Lower lobe of right lung (tissue), 2 donors: ENCODE data around the gene GNMT. TPM values are rescaled to one million over a fixed set of nuclear protein-coding genes. Genes with fewer than 3 reads are reported as not detected.
A peak's percentile ranks its signal among the peaks of the same experiment; 100 is the strongest.
"Not testable (repeated sequence)": the region's sequence is repeated elsewhere in the genome, so short reads cannot be mapped to it uniquely, and the experiment has no call there.

Experiments
- ATAC-seq, 2 donors: fragments of 200-7000 bp; cut with Tn5 transposase; one replicate each; pipeline ENCODE4 v1.9.1; 2020 to 2022; ENCODE audit warnings: mild to moderate bottlenecking in 2 of 2, moderate library complexity in 2 of 2
- DNase-seq: peaks from one replicate; pipeline ENCODE4 v3.0.0-alpha.2; 2020
- H3K27ac ChIP-seq: fragments of 200-600 bp; one replicate; pipeline ENCODE4 v1.8.0; 2022
- H3K27me3 ChIP-seq: fragments of 200-600 bp; one replicate; pipeline ENCODE4 v1.8.0; 2022; ENCODE audit warnings: low read depth
- H3K36me3 ChIP-seq: fragments of 200-600 bp; one replicate; pipeline ENCODE4 v1.8.0; 2022; ENCODE audit warnings: mild to moderate bottlenecking
- H3K4me1 ChIP-seq: fragments of 200-600 bp; one replicate; pipeline ENCODE4 v1.8.0; 2022
- H3K4me3 ChIP-seq: fragments of 200-600 bp; one replicate; pipeline ENCODE4 v1.8.0; 2022; ENCODE audit warnings: mild to moderate bottlenecking
- H3K9me3 ChIP-seq: fragments of 200-600 bp; one replicate; pipeline ENCODE4 v1.8.0; 2022
- intact Hi-C: fragments of 100-400 bp; cut with DNase I; formaldehyde crosslinking; loops from one replicate; pipeline ENCODE4 v1.11.0; 2022
- total RNA-seq: library from RNA; stranded (reverse); fragmentation: NEBNext Ultra II Directional; extraction: Animal tissue kit (Norgen Biotek cat#: 25700); gene quantifications from one replicate; pipeline ENCODE4 v1.2.1, GENCODE V29; 2021
- TF ChIP-seq, protein P1 (sequence below): fragments of 200-600 bp; IDR thresholded peaks from one replicate; pipeline ENCODE4 v1.8.0; 2022; ENCODE audit warnings: antibody characterized with exemption, mild to moderate bottlenecking
- donor health status: DM: no; HTN: yes; CAD: no; lungs with severe emphysema.

GNMT gene
- total RNA-seq, 1 donor from 2014 or later: 2.4 TPM

DNA sequence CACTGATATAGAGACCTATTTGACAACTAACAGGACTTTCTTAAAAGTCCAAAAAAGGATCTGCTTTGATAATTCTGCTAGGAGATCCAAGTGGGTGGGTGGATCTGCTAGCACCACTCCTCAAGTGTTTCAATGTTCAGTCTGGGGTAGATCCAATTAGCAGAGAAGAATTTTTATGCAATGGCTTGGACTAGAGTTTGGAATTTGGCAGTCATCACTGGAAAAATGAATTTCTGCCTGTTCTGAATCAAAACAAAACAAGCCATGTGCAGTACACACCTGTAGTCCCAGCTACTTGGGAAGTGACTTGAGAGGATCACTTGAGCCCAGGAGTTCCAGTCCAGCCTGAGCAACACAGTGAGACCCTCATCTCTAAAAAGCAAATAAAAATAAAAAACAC, 12.6 kb upstream of the GNMT start:
- no peak for ATAC-seq
- intact Hi-C loops: no loop called here
- H3K9me3 ChIP-seq: no peaks in the 10 kb centered on the region

DNA sequence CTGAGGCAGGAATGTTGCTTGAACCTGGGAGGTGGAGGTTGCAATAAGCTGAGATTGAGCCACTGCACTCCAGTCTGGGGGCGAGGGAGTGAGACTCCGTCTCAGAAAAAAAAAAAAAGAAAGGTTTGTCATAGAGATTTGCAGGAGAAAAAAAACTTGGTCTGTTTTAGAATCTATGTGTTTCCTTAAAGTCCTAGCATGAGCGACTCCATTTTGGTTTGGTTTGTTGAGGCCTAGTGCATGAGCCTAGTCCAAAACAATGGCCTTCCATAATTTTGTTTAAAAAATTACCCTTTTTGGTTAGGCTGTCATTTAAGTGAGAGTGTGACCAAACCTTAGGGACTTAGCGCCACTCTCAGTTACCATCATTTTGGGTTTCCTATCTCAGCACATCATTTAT, 8.2 kb upstream of the GNMT start:
- no peak for ATAC-seq
- Histone ChIP-seq H3K27me3 (no peaks in the 10 kb centered on the region), H3K36me3 (no peaks in the 10 kb centered on the region), H3K4me3 (no peak overlapping the region), H3K9me3 (no peaks in the 10 kb centered on the region), H3K4me1 (no peaks in the 10 kb centered on the region), H3K27ac (no peak overlapping the region)
- TF ChIP-seq, protein P1, sequence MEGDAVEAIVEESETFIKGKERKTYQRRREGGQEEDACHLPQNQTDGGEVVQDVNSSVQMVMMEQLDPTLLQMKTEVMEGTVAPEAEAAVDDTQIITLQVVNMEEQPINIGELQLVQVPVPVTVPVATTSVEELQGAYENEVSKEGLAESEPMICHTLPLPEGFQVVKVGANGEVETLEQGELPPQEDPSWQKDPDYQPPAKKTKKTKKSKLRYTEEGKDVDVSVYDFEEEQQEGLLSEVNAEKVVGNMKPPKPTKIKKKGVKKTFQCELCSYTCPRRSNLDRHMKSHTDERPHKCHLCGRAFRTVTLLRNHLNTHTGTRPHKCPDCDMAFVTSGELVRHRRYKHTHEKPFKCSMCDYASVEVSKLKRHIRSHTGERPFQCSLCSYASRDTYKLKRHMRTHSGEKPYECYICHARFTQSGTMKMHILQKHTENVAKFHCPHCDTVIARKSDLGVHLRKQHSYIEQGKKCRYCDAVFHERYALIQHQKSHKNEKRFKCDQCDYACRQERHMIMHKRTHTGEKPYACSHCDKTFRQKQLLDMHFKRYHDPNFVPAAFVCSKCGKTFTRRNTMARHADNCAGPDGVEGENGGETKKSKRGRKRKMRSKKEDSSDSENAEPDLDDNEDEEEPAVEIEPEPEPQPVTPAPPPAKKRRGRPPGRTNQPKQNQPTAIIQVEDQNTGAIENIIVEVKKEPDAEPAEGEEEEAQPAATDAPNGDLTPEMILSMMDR: no peak
- DNase-seq: no peak
- intact Hi-C loops: no loop called here

More for the DNA sequence above, 12.6 kb upstream of the GNMT start:
- TF ChIP-seq, protein P1: no peak
- no peak overlapping the region for H3K27ac ChIP-seq
- H3K27me3 ChIP-seq: no peaks in the 10 kb centered on the region
- H3K4me3 ChIP-seq: no peak overlapping the region
- no peaks in the 10 kb centered on the region for H3K4me1 ChIP-seq
- peaks cover 13% of the 10 kb centered on the region for H3K36me3 ChIP-seq
- no peak for DNase-seq

DNA sequence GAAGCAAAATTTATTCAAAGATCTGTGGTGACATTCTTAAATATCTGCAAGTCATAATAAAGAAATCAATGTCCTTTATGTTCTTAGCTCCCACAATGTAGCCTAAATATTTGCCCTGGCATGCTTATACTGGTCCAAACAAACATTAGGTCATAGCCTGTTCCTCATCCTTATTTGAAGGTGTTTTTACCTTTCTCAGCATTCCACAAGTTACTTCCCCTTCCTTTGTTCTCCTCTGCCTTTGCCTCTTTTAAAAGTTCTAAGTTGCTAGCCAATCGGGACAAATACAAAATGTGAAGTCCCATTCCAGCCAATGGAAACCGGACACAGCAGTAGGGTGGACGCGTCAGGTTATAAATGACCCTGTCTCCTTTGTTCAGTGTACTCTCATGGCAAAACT, 6.1 kb upstream of the GNMT start:
- H3K36me3 ChIP-seq, H3K4me3 ChIP-seq, H3K27me3 ChIP-seq, intact Hi-C loops, H3K4me1 ChIP-seq, H3K27ac ChIP-seq, ATAC-seq, H3K9me3 ChIP-seq, DNase-seq: not testable (repeated sequence)

DNA sequence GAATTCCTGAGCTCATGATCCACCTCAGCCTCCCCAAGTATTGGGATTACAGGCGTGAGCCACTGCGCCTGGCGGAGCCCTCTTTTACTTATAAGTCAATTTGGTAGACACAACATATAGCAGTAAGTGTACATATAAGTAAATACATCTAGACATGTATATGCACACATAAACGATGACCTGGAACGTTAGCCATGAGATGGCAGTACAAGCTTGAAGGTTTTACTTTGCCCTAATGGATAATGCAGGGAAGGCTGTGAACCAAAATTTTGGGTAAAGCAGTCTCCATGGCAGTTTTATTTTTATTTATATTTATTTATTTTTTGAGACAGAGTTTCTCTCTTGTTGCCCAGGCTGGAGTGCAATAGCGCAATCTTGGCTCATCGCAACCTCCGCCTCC, 2.4 kb upstream of the GNMT start:
- intact Hi-C loops: no loop called here
- Histone ChIP-seq H3K4me3 (no peak overlapping the region), H3K27ac (no peak overlapping the region), H3K9me3 (no peaks in the 10 kb centered on the region), H3K27me3 (no peaks in the 10 kb centered on the region), H3K4me1 (peaks cover 19% of the 10 kb centered on the region), H3K36me3 (peaks cover 4% of the 10 kb centered on the region)
- ATAC-seq: no peak
- DNase-seq: no peak
- TF ChIP-seq, protein P1: no peak

DNA sequence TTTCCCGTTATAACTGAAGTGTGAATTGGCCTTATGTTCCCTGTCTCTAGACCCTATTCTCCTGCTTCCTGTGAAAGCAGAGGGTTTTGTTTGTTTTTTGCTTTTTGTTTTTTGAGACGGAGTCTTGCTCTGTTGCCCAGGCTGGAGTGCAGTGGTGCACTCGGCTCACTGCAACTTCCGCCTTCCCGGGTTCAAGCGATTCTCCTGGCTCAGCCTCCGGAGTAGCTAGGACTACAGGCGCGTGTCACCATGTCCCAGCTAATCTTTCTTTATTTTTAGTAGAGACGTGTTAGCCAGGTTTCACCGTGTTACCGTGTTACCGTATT, 674 bp upstream of the GNMT start:
- ATAC-seq (no peak), DNase-seq (no peak)
- no peaks in the 10 kb centered on the region for H3K9me3 ChIP-seq
- H3K36me3 ChIP-seq: peaks cover 21% of the 10 kb centered on the region
- H3K4me1 ChIP-seq: peaks cover 19% of the 10 kb centered on the region
- no peaks in the 10 kb centered on the region for H3K27me3 ChIP-seq
- peak overlapping the region; percentile 64 for H3K27ac ChIP-seq
- intact Hi-C loops: no loop called here
- TF ChIP-seq, protein P1: no peak
- peak overlapping the region; percentile 62 for H3K4me3 ChIP-seq

DNA sequence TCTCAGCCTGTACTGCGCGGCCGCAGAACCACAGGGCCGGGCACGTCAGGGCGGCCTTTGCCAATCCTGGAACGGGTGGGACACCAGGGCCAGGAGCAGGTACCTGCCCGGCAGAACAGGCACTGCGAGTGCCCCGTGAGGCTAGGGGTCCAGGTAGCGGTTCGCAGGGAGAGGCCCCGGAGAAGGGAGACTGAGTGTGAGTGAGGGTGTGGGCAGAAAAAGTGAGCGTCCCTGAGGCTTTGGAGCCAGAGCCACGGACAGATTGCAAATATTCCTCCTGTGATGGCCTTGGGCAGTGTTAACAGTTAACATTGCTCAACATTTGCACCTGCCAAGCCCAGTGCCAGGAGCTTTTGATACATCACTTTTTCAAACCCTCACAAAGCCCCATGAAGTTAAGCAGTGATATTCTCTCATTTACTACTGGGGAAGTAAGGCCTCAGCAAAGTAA, 491 bp downstream of the GNMT start:
- H3K4me3 ChIP-seq: peak overlapping the region; percentile 62
- ATAC-seq (peak in 1 of 2 donors; percentile 4), DNase-seq (no peak)
- H3K27me3 ChIP-seq: no peaks in the 10 kb centered on the region
- peaks cover 33% of the 10 kb centered on the region for H3K36me3 ChIP-seq
- H3K4me1 ChIP-seq: peaks cover 19% of the 10 kb centered on the region
- intact Hi-C loops: no loop called here
- TF ChIP-seq, protein P1: no peak
- H3K27ac ChIP-seq: peak overlapping the region; percentile 64
- no peaks in the 10 kb centered on the region for H3K9me3 ChIP-seq
